DMS114 treated with DMSO at 0.1 percent for 48 hours (cell line): ENCODE results near the gene RNF212B.

Experiments
- DNase-seq: peaks from one replicate; lab custom pipeline; 2025; ENCODE audit not compliant: unreplicated experiment; lab: John Stamatoyannopoulos, UW

RNF212B gene

DNA sequence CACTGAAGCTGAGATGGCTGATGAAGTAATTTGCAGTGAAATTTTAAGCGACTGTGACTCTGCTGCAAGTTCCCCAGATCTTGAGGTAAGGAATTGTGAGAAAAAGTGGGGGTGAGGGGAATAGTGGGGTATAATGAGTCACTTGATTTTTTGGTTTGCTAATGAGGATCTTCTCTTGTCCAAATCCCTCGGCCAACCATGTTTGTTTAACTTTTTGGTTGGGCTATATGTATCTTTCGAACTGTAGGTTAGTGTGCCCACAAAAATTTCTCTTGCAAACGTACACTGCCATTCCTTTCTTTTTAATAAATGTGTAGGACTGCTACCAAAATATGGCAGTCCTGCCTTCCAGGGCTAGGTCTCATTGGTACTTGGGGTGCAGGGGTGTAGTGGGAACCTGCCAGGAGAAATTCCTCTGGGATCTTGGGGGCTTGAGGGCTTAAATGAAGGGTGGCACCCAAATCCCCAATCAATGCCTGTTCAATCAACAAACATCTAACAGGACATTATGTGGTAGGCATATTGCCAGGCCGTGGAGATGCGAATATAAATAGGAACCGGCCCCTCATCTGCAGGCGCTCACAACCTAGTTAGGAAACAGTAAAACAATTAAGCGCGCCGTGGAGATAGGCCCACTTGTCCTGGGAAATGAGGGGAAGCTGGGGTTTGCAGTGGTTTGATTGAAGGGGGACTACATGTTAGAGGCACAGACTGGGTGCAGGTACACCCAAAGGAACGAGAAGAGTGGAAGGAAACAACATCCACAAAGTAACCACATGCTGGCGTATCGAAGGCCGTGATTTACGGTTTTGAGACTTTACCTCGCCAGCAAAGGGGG, 82.2 kb downstream of the RNF212B start:
- DNase-seq = no peak

DNA sequence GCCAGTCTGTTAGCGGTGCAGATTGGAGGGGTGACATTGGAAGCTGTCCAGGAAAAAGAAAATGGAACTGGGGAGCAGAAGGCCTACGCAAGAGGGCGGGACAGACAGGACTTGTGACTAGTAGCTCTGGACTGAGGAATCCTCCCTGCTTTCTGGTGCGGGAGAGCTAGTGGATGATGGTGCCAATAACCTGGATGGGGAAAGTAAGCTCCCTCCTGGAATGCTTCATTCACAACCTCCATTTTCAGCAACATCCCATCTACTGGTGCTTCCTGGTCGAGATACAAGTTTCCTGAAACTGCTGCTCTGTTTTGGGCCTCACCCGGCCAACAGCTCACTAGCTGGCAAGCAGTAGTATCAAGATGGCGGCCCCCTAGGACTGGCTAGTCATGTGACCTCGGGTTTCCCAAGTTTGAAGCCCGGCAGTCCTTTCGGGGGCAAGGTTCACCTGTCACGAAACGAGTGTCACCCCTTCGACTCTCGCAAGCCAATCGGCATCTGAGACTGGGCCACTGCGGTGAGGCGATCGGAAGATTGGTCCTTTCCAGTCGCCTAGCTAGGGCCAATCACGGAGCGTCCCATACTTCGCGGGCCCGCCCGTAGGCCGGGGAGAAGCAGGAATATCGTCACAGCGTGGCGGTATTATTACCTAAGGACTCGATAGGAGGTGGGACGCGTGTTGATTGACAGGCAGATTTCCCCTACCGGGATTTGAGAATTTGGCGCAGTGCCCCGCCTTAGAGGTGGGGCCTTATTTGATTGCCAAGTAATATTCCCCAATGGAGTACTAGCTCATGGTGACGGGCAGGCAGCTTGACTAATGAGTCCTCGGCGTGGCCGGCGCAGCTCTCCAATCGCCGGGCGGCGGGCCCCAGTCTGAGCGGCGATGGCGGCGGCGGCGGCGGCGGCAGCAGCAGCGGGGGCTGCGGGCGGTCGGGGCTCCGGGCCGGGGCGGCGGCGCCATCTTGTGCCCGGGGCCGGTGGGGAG, 83.1 kb downstream of the RNF212B start, which contains the start of gene PABPN1:
PABPN1 (plus strand) TSS at position 874 of the 988 bp plus-strand sequence; CDS start at position 887, 13 bp downstream.
- DNase-seq = peak; percentile 97

DNA sequence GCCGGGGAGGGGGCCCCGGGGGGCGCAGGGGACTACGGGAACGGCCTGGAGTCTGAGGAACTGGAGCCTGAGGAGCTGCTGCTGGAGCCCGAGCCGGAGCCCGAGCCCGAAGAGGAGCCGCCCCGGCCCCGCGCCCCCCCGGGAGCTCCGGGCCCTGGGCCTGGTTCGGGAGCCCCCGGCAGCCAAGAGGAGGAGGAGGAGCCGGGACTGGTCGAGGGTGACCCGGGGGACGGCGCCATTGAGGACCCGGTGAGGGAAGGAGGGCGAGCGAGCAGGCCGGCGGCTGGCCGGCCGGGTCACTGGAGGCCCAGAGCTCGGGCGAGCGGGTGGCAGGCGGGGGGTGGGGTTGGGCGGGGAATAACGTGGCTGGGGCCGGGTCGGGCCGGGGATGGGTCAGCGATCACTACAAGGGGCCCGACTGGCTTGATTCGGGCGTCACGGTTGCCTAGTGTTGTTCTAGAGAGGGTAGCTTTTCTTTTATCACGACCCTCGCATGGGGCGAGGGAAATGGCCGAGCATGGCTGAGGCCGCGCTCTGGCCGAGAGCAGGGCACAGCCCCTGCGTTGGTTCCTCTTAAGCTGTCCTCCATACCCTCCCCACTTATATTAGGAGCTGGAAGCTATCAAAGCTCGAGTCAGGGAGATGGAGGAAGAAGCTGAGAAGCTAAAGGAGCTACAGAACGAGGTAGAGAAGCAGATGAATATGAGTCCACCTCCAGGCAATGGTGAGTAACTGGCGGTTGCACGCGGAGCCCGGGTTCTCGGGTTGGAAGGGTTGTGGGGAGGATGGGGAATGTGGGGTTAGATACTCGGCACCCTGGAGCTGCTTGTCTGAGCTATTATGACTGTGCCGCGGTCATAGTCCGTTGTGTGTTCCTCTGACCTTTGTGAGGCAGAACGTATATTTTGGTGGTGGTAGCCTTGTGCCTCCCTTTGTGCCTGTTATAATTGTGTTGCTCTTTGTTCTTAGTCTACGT, 84.1 kb downstream of the RNF212B start:
- no peak for DNase-seq
